SK-N-SH treated with all-trans-retinoic acid at 6 μM for 48 hours (cell line): ENCODE results near the gene GCN1.

ENCODE experiments used
- ARNTL ChIP-seq: fragments of 450-650 bp; formaldehyde crosslinking; IDR thresholded peaks from 2 replicates; pipeline ENCODE4 v1.5.0; 2020; ENCODE audit warnings: low read depth, mild to moderate bottlenecking, moderate library complexity, borderline replicate concordance
- ESRRG ChIP-seq: fragments of 250-450 bp; sonication (Bioruptor Pico); IDR thresholded peaks from 2 replicates; pipeline ENCODE4 v1.6.1; 2021; ENCODE audit warnings: mild to moderate bottlenecking
- POU6F1 ChIP-seq: fragments of 250-450 bp; sonication (Bioruptor Pico); IDR thresholded peaks from 2 replicates; pipeline ENCODE4 v1.8.0; 2021; ENCODE audit warnings: low read depth, mild to moderate bottlenecking, moderate library complexity, borderline replicate concordance
- PPARA ChIP-seq: fragments of 250-450 bp; sonication (Bioruptor Pico); IDR thresholded peaks from 2 replicates; pipeline ENCODE4 v1.5.0; 2020; ENCODE audit warnings: mild to moderate bottlenecking, borderline replicate concordance
- ZC3H10 ChIP-seq: fragments of 250-450 bp; sonication (Bioruptor Pico); IDR thresholded peaks from 2 replicates; pipeline ENCODE4 v1.5.1; 2021; ENCODE audit warnings: mild to moderate bottlenecking, moderate library complexity
- ZNF8 ChIP-seq: fragments of 450-650 bp; formaldehyde crosslinking; IDR thresholded peaks from 2 replicates; pipeline ENCODE4 v1.5.0; 2020; ENCODE audit warnings: mild to moderate bottlenecking, moderate library complexity
- TF ChIP-seq, protein P1 (sequence below): fragments of 250-450 bp; sonication (Bioruptor Pico); IDR thresholded peaks from 2 replicates; pipeline ENCODE4 v1.8.0; 2020; ENCODE audit warnings: mild to moderate bottlenecking, moderate library complexity, borderline replicate concordance

- TF ChIP-seq, protein P1, sequence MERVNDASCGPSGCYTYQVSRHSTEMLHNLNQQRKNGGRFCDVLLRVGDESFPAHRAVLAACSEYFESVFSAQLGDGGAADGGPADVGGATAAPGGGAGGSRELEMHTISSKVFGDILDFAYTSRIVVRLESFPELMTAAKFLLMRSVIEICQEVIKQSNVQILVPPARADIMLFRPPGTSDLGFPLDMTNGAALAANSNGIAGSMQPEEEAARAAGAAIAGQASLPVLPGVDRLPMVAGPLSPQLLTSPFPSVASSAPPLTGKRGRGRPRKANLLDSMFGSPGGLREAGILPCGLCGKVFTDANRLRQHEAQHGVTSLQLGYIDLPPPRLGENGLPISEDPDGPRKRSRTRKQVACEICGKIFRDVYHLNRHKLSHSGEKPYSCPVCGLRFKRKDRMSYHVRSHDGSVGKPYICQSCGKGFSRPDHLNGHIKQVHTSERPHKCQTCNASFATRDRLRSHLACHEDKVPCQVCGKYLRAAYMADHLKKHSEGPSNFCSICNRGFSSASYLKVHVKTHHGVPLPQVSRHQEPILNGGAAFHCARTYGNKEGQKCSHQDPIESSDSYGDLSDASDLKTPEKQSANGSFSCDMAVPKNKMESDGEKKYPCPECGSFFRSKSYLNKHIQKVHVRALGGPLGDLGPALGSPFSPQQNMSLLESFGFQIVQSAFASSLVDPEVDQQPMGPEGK: no peak
- TF ChIP-seq ARNTL (CRISPR knock-in tag) (no peak), PPARA (CRISPR knock-in tag) (no peak), POU6F1 (CRISPR knock-in tag) (no peak), ESRRG (no peak), ZNF8 (no peak), ZC3H10 (no peak)
Measured at GRCh38 chr12:120206228-120206627, 11.7 kb upstream of the GCN1 start.
